ENCODE results near the gene WDR1. TPM values are rescaled to one million over a fixed set of nuclear protein-coding genes. Genes with fewer than 3 reads are reported as not detected.

WDR1 gene
- total RNA-seq, 1 experiment from 2014 or later: 227 TPM

GRCh38 chr4:10069075-10069642, 47.4 kb downstream of the WDR1 start:
- Histone ChIP-seq H3K27me3 (replicated peaks; ENCODE audit: insufficient read depth, low read depth, low read length, poor library complexity) (no peaks in the 10 kb centered on the region), H3K4me3 (ENCODE audit: low read depth, low read length, poor library complexity, severe bottlenecking) (no peak overlapping the region), H3K9me3 (ENCODE audit: low read depth, low read length, poor library complexity, severe bottlenecking) (no peaks in the 10 kb centered on the region), H3K4me1 (ENCODE audit: insufficient read depth, low read length, poor library complexity, severe bottlenecking) (no peaks in the 10 kb centered on the region), H3K36me3 (ENCODE audit: insufficient read depth, low read length, poor library complexity, severe bottlenecking) (peaks cover 3% of the 10 kb centered on the region), H3K27ac (ENCODE audit: low read depth, low read length, poor library complexity, severe bottlenecking) (no peak overlapping the region)
- no peak for DNase-seq (ENCODE audit: low spot score)
- ChIA-PET POLR2A (ENCODE audit: low non-redundant PET) (no interaction called here), CTCF (no interaction called here)
- intact Hi-C loops (cut with micrococcal nuclease; ENCODE audit: unreplicated experiment): no loop called here
- TF ChIP-seq CTCF (conservative IDR thresholded peaks at IDR 0.05; ENCODE audit: low read depth, low read length) (no peak), EZH2 (IDR thresholded peaks at IDR 0.05; ENCODE audit: borderline replicate concordance, low read depth, low read length, poor library complexity, severe bottlenecking) (no peak)
- no TSS peak for BruUV-seq (replicated peaks)

- H3K4me1 ChIP-seq (ENCODE audit: insufficient read depth, low read length, poor library complexity, severe bottlenecking): no peaks in the 10 kb centered on the region
- TF ChIP-seq EZH2 (IDR thresholded peaks at IDR 0.05; ENCODE audit: borderline replicate concordance, low read depth, low read length, poor library complexity, severe bottlenecking) (no peak), CTCF (conservative IDR thresholded peaks at IDR 0.05; ENCODE audit: low read depth, low read length) (no peak)
- no peaks in the 10 kb centered on the region for H3K9me3 ChIP-seq (ENCODE audit: low read depth, low read length, poor library complexity, severe bottlenecking)
- no TSS peak for BruUV-seq (replicated peaks)
- intact Hi-C loops (cut with micrococcal nuclease; ENCODE audit: unreplicated experiment): no loop called here
- ChIA-PET CTCF (no interaction called here), POLR2A (ENCODE audit: low non-redundant PET) (no interaction called here)
- H3K36me3 ChIP-seq (ENCODE audit: insufficient read depth, low read length, poor library complexity, severe bottlenecking): no peaks in the 10 kb centered on the region
- no peaks in the 10 kb centered on the region for H3K27me3 ChIP-seq (replicated peaks; ENCODE audit: insufficient read depth, low read depth, low read length, poor library complexity)
- no peak overlapping the region for H3K4me3 ChIP-seq (ENCODE audit: low read depth, low read length, poor library complexity, severe bottlenecking)
- H3K27ac ChIP-seq (ENCODE audit: low read depth, low read length, poor library complexity, severe bottlenecking): no peak overlapping the region
- DNase-seq (ENCODE audit: low spot score): peak; percentile 20
Observed at GRCh38 chr4:10066670-10067651, 49.6 kb downstream of the WDR1 start.

GRCh38 chr4:10066206-10066605, 50.4 kb downstream of the WDR1 start:
- Histone ChIP-seq H3K27me3 (replicated peaks; ENCODE audit: insufficient read depth, low read depth, low read length, poor library complexity) (no peaks in the 10 kb centered on the region), H3K9me3 (ENCODE audit: low read depth, low read length, poor library complexity, severe bottlenecking) (no peaks in the 10 kb centered on the region), H3K36me3 (ENCODE audit: insufficient read depth, low read length, poor library complexity, severe bottlenecking) (no peaks in the 10 kb centered on the region), H3K4me1 (ENCODE audit: insufficient read depth, low read length, poor library complexity, severe bottlenecking) (no peaks in the 10 kb centered on the region), H3K4me3 (ENCODE audit: low read depth, low read length, poor library complexity, severe bottlenecking) (no peak overlapping the region), H3K27ac (ENCODE audit: low read depth, low read length, poor library complexity, severe bottlenecking) (no peak overlapping the region)
- DNase-seq (ENCODE audit: low spot score): no peak
- TF ChIP-seq EZH2 (IDR thresholded peaks at IDR 0.05; ENCODE audit: borderline replicate concordance, low read depth, low read length, poor library complexity, severe bottlenecking): no peak
- TF ChIP-seq CTCF (conservative IDR thresholded peaks at IDR 0.05; ENCODE audit: low read depth, low read length): no peak
- CTCF ChIA-PET: no interaction called here
- intact Hi-C loops (cut with micrococcal nuclease; ENCODE audit: unreplicated experiment): no loop called here
- POLR2A ChIA-PET (ENCODE audit: low non-redundant PET): no interaction called here
- no TSS peak for BruUV-seq (replicated peaks)
